Osteoblast (primary cell): ENCODE data around the gene PDK2. TPM values are rescaled to one million over a fixed set of nuclear protein-coding genes. Genes with fewer than 3 reads are reported as not detected.
A peak's percentile ranks its signal among the peaks of the same experiment; 100 is the strongest.

Experiments used
- DNase-seq: peaks from one replicate; pipeline ENCODE4 v3.0.0; 2011; ENCODE audit warnings: low spot score, mixed read lengths; ENCODE audit not compliant: insufficient read length; ENCODE audit errors: missing footprints
- H2AFZ ChIP-seq: 2 replicates; pipeline ENCODE4 v1.6.0; 2011; ENCODE audit warnings: mild to moderate bottlenecking, low read length
- H3K27ac ChIP-seq: 2 replicates; pipeline ENCODE4 v1.5.1; 2011; ENCODE audit warnings: mild to moderate bottlenecking, low read depth, low read length, moderate library complexity
- H3K27me3 ChIP-seq: 2 replicates; pipeline ENCODE4 v1.6.0; 2012; ENCODE audit warnings: mild to moderate bottlenecking, control low read depth, inconsistent platforms, low read length, moderate library complexity; ENCODE audit not compliant: insufficient read depth
- H3K36me3 ChIP-seq: 2 replicates; pipeline ENCODE4 v1.5.1; 2011; ENCODE audit warnings: mild to moderate bottlenecking, low read length, control low read depth, moderate library complexity; ENCODE audit not compliant: insufficient read depth
- H3K4me1 ChIP-seq: 2 replicates; pipeline ENCODE4 v1.5.1; 2011; ENCODE audit warnings: mild to moderate bottlenecking, low read length, control low read depth, moderate library complexity; ENCODE audit not compliant: insufficient read depth
- H3K4me2 ChIP-seq: 2 replicates; pipeline ENCODE4 v1.6.0; 2011; ENCODE audit warnings: mild to moderate bottlenecking, low read length; ENCODE audit not compliant: insufficient read depth
- H3K4me3 ChIP-seq: fragments of 200-600 bp; sonication (generic); 3 replicates; pipeline ENCODE4 v1.5.1; 2012; ENCODE audit warnings: mild to moderate bottlenecking, low read length, inconsistent platforms; ENCODE audit not compliant: insufficient read depth
- H3K79me2 ChIP-seq: 2 replicates; pipeline ENCODE4 v1.6.0; 2012; ENCODE audit warnings: mild to moderate bottlenecking, low read length, control low read depth, inconsistent platforms; ENCODE audit not compliant: insufficient read depth
- H3K9me3 ChIP-seq: 2 replicates; pipeline ENCODE4 v1.5.1; 2011; ENCODE audit warnings: low read depth, low read length, control low read depth
- H4K20me1 ChIP-seq: 2 replicates; pipeline ENCODE4 v1.6.0; 2012; ENCODE audit warnings: mild to moderate bottlenecking, low read length, control low read depth; ENCODE audit not compliant: insufficient read depth
- total RNA-seq: library from RNA; depleted of rRNA; stranded (reverse); fragments of >200 nt; gene quantifications from 2 replicates; pipeline ENCODE4 v1.2.3, GENCODE V29; 2012
- TF ChIP-seq, protein P1 (sequence below): IDR thresholded peaks from 2 replicates; pipeline ENCODE4 v1.5.1; 2011; ENCODE audit warnings: mild to moderate bottlenecking, low read depth, low read length, moderate library complexity; ENCODE audit errors: extremely low read depth

Gene PDK2
- total RNA-seq, 1 donor, result 43.4 TPM

DNA sequence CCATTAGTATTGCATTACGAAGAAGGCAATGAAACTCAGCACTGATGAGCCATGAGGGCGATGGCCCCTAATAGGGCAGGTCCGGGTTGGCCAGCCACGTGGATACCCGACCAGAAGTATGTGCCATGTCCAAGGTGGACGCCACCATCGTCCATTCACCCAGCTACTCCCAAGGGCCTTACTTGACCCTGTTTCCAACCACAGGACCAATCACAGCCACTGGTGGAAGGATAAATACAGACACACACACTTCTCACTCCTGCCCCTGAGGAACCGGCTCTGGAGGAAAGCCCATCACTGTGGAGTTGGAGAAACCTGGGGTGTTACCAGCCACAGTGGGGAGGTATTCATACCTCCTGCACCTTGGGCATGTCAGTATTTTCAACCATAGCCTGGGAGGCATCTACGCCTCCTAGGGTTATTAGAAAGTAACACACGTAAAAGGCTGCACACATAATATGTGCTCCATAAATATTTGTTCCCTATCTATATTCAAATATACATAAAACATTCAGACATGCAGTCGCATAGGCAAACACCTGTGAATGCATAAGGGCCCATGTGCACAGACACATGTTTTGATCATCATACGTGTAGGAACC lies 44.6 kb upstream of the PDK2 start:
- peaks cover 58% of the 10 kb centered on the region for H3K4me1 ChIP-seq
- H4K20me1 ChIP-seq, result no peaks in the 10 kb centered on the region
- H3K27me3 ChIP-seq, result no peaks in the 10 kb centered on the region
- H3K4me2 ChIP-seq, result peak overlapping the region; percentile 36
- peak; percentile 57 for DNase-seq
- H3K79me2 ChIP-seq, result peaks cover 12% of the 10 kb centered on the region
- peak overlapping the region; percentile 56 for H3K27ac ChIP-seq
- no peaks in the 10 kb centered on the region for H3K9me3 ChIP-seq
- no peak overlapping the region for H2AFZ ChIP-seq
- no peaks in the 10 kb centered on the region for H3K36me3 ChIP-seq
- H3K4me3 ChIP-seq, result no peak overlapping the region
- TF ChIP-seq, protein P1, sequence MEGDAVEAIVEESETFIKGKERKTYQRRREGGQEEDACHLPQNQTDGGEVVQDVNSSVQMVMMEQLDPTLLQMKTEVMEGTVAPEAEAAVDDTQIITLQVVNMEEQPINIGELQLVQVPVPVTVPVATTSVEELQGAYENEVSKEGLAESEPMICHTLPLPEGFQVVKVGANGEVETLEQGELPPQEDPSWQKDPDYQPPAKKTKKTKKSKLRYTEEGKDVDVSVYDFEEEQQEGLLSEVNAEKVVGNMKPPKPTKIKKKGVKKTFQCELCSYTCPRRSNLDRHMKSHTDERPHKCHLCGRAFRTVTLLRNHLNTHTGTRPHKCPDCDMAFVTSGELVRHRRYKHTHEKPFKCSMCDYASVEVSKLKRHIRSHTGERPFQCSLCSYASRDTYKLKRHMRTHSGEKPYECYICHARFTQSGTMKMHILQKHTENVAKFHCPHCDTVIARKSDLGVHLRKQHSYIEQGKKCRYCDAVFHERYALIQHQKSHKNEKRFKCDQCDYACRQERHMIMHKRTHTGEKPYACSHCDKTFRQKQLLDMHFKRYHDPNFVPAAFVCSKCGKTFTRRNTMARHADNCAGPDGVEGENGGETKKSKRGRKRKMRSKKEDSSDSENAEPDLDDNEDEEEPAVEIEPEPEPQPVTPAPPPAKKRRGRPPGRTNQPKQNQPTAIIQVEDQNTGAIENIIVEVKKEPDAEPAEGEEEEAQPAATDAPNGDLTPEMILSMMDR, result no peak

DNA sequence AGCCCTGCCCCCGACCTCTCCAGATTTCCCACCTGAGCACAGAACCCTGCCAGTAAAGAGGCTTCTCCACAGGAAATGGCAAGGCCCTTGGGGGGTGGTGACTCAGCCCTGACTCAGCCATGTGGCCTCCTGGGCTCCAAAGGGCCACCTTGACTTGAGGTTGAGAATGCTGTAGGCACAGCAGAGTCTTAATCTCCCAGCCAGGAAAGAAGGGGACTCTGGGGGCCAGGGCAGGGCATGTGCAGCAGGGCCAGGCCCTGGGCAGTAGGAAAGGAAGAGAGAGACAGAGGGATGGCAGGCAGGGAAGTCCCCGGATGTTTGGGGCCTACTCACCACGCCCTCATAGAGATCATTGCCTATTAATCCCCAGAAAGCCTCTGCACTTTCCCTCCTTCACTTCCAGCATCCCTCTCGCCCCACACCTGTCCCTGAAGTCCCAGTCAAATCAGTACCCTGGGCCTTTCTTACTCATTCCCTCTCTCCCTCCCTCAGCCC lies 44.0 kb upstream of the PDK2 start:
- Histone ChIP-seq H3K27me3 (no peaks in the 10 kb centered on the region), H2AFZ (no peak overlapping the region), H3K4me3 (no peak overlapping the region), H3K79me2 (peaks cover 18% of the 10 kb centered on the region), H3K27ac (peak overlapping the region; percentile 56), H4K20me1 (no peaks in the 10 kb centered on the region), H3K36me3 (no peaks in the 10 kb centered on the region), H3K4me2 (peak overlapping the region; percentile 36), H3K4me1 (peaks cover 58% of the 10 kb centered on the region), H3K9me3 (no peaks in the 10 kb centered on the region)
- DNase-seq, result peak; percentile 95
- TF ChIP-seq, protein P1, result no peak

DNA sequence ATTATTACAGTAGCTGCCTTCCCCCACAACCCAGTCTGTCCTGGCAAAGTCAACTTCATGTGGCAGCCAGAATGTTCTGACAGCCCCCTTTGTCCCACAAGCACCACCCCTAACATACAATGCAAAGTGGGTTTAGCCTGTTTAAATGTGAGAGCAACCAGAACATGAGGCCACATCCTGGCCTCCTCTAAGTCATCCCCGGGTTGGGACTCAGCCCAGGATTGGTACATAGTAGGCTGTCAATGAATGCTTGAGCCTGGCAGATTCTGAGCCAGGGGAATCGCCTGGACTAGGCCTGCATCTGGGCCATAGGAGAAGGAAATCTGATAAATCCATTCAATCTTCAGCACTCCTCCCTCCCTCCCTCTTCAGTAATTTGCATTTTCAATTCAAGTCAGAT lies 43.5 kb upstream of the PDK2 start:
- Histone ChIP-seq H3K27me3 (no peaks in the 10 kb centered on the region), H2AFZ (no peak overlapping the region), H3K4me1 (peaks cover 58% of the 10 kb centered on the region), H3K4me3 (no peak overlapping the region), H4K20me1 (no peaks in the 10 kb centered on the region), H3K79me2 (peaks cover 23% of the 10 kb centered on the region), H3K9me3 (no peaks in the 10 kb centered on the region), H3K27ac (peak overlapping the region; percentile 56), H3K36me3 (no peaks in the 10 kb centered on the region), H3K4me2 (peak overlapping the region; percentile 36)
- TF ChIP-seq, protein P1, result no peak
- DNase-seq, result peak; percentile 68

DNA sequence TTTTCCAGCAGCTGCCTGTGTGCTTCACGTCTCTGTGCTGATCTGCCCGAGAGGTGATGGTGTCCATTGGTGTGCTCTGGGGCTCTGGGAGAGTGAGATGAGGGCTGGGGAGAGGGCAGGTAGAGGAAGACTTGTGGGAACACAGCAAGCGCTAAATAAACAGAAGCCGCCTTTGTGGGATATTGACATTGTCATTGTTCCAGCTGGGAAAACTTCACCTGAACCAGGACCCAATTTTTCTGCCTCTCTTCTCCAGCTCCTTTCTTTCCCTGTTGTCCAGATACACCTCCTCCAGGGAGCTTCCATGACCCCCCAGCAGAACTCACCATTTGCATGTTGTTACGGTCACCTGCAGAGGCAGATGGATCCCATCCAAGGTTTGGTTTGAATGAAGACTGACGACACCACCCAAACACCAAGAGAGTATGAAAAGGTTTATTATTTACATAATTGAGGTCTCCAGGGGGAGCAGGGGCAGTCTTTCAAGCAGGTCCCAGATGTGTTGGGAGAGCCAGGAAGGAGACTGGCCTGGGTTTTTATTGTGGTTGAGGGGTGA lies 42.8 kb upstream of the PDK2 start:
- H3K4me2 ChIP-seq, result no peak overlapping the region
- H4K20me1 ChIP-seq, result peaks cover under 1% of the 10 kb centered on the region
- H3K27me3 ChIP-seq, result no peaks in the 10 kb centered on the region
- no peak overlapping the region for H3K27ac ChIP-seq
- no peak overlapping the region for H2AFZ ChIP-seq
- TF ChIP-seq, protein P1, result no peak
- H3K79me2 ChIP-seq, result peaks cover 30% of the 10 kb centered on the region
- H3K4me1 ChIP-seq, result peaks cover 56% of the 10 kb centered on the region
- no peaks in the 10 kb centered on the region for H3K9me3 ChIP-seq
- DNase-seq, result peak; percentile 54
- H3K4me3 ChIP-seq, result no peak overlapping the region
- no peaks in the 10 kb centered on the region for H3K36me3 ChIP-seq
